ENCODE measurements around the gene MIER2. TPM values are rescaled to one million over a fixed set of nuclear protein-coding genes. Genes with fewer than 3 reads are reported as not detected.

The MIER2 gene
- polyA plus RNA-seq, 1 of the 3 experiments (the other 2 are of a cell fraction) = 15.9 TPM

DNA sequence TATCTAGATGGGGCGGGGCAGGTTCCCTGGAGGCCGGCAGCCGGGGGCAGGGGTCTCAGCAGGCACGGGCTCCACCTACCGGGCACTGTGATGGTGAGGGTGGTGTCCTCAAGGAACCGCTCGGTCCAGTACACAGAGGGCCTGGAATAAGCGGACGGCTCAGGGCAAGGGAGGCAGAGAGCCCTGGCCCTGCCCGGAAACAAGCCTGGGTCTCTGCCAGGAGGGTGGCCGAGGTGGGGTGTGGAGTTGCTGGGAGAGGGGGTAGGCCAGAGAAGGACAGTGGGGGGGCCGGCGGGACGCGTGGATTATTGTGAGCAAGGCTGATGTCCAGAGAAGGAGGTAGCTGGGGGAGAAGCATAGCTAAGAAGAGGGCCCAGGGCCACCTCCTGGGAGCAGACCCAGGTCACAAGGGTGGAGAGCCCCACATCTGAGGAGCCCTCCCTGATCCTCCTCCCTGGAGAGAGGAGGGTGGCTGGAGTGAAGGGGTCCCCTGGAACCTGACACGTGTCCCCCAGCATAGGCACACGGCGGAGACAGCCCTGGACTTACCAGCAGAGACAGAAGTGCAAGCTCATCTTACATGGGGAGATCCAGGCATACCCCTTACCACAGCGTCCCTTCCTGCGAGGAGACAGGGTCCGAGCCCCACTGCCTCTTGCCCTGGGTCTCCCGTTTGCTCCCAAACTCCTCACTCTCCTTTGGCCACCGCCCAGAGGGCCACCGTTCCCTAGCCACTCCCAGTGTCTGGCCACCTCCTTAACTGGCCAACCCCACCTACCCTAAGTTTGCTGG, 29.0 kb upstream of the MIER2 start (continued):
- TF ChIP-seq TEAD4 (IDR thresholded peaks at IDR 0.05; ENCODE audit: borderline replicate concordance, insufficient read depth) (no peak), CHD2 (IDR thresholded peaks at IDR 0.05; ENCODE audit: low read length, partially characterized antibody) (no peak), RFX5 (IDR thresholded peaks at IDR 0.05; ENCODE audit: low read length) (no peak), FOXJ3 (CRISPR knock-in tag; IDR thresholded peaks at IDR 0.05) (no peak), MXI1 (IDR thresholded peaks at IDR 0.05; ENCODE audit: low read depth, low read length) (no peak), FOXM1 (IDR thresholded peaks at IDR 0.05; ENCODE audit: low read depth) (no peak)
- TF ChIP-seq, protein P1, sequence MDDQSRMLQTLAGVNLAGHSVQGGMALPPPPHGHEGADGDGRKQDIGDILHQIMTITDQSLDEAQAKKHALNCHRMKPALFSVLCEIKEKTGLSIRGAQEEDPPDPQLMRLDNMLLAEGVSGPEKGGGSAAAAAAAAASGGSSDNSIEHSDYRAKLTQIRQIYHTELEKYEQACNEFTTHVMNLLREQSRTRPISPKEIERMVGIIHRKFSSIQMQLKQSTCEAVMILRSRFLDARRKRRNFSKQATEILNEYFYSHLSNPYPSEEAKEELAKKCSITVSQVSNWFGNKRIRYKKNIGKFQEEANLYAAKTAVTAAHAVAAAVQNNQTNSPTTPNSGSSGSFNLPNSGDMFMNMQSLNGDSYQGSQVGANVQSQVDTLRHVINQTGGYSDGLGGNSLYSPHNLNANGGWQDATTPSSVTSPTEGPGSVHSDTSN (IDR thresholded peaks at IDR 0.05) = no peak

DNA sequence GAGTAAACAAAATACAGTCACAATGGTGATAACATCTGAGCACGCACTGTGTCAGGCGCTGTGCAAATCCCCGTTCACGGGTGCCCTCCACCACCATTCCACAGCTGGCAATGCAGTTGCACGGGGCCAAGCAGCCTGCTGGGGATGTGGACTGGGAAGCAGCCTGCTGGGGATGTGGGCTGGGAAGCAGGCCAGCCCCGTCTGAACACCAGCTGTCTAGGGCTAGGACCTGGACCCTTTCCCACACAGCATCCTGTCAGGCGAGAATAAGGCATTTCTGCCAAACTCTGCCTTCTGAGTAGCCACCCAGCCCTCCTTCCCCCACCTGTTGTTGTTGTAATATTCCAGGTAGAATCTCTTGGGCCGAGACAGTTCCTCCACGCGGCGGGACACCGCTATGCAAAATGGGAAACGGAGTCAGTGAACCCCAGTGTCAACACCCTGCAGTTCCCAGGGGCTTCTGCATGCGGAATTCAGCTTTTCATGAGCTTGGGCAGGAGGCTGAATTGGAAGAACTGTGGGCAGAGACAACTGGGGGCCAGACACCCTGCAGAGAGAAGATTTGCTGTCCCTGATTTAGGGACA, 27.8 kb upstream of the MIER2 start:
- Histone ChIP-seq H3K4me1 (ENCODE audit: control insufficient read depth in 1 of 2, insufficient read depth in 2 of 2, low read depth in 1 of 2, low read length in 1 of 2) (peaks cover 0 to 15% of the 10 kb centered on the region in 2 experiments; a peak in 1 of 4 replicates), H2AFZ (ENCODE audit: low read depth) (no peak overlapping the region), H3K4me3 (ENCODE audit: low read depth in 2 of 2, low read length in 1 of 2) (no peak overlapping the region), H3K36me3 (replicated peaks in 1 of 2; ENCODE audit: control insufficient read depth in 1 of 2, insufficient read depth in 2 of 2, low read length in 1 of 2) (no peaks in the 10 kb centered on the region), H3K79me2 (ENCODE audit: insufficient read depth) (no peaks in the 10 kb centered on the region), H3K9me3 (no peaks in the 10 kb centered on the region), H3K9me2 (no peaks in the 10 kb centered on the region), H3K9ac (no peak overlapping the region), H3K27me3 (ENCODE audit: insufficient read depth) (no peaks in the 10 kb centered on the region; the same call in 1 of the 2 replicates), H3K4me2 (no peak overlapping the region), H3K27ac (ENCODE audit: low read depth in 2 of 2, low read length in 1 of 2) (peak overlapping the region in 1 of 2 experiments; percentile 65; a peak in 2 of 4 replicates), H4K20me1 (ENCODE audit: insufficient read depth) (no peaks in the 10 kb centered on the region), H3F3A (replicated peaks; ENCODE audit: insufficient read depth) (no peaks in the 10 kb centered on the region)
- ChIA-PET CTCF (interaction anchor here (0.9 to 2.0 kb wide), 4 partner anchors 10 to 138 kb away, joined by 3 to 10 read pairs (median 6); no protein-coding TSS in a partner anchor), POLR2A (no interaction called here)
- TF ChIP-seq, protein P2, sequence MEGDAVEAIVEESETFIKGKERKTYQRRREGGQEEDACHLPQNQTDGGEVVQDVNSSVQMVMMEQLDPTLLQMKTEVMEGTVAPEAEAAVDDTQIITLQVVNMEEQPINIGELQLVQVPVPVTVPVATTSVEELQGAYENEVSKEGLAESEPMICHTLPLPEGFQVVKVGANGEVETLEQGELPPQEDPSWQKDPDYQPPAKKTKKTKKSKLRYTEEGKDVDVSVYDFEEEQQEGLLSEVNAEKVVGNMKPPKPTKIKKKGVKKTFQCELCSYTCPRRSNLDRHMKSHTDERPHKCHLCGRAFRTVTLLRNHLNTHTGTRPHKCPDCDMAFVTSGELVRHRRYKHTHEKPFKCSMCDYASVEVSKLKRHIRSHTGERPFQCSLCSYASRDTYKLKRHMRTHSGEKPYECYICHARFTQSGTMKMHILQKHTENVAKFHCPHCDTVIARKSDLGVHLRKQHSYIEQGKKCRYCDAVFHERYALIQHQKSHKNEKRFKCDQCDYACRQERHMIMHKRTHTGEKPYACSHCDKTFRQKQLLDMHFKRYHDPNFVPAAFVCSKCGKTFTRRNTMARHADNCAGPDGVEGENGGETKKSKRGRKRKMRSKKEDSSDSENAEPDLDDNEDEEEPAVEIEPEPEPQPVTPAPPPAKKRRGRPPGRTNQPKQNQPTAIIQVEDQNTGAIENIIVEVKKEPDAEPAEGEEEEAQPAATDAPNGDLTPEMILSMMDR (IDR thresholded peaks at IDR 0.05) = no peak
- no peak for TF ChIP-seq SMC3 (IDR thresholded peaks at IDR 0.05; ENCODE audit: low read depth, low read length)
- TF ChIP-seq, protein P3, sequence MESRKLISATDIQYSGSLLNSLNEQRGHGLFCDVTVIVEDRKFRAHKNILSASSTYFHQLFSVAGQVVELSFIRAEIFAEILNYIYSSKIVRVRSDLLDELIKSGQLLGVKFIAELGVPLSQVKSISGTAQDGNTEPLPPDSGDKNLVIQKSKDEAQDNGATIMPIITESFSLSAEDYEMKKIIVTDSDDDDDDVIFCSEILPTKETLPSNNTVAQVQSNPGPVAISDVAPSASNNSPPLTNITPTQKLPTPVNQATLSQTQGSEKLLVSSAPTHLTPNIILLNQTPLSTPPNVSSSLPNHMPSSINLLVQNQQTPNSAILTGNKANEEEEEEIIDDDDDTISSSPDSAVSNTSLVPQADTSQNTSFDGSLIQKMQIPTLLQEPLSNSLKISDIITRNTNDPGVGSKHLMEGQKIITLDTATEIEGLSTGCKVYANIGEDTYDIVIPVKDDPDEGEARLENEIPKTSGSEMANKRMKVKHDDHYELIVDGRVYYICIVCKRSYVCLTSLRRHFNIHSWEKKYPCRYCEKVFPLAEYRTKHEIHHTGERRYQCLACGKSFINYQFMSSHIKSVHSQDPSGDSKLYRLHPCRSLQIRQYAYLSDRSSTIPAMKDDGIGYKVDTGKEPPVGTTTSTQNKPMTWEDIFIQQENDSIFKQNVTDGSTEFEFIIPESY (IDR thresholded peaks at IDR 0.05; ENCODE audit: borderline replicate concordance, low read depth) = no peak
- WGBS (ENCODE audit: low lambda C conversion rate) = 52% methylated on average over 14 of the region's 14 CpGs
- peak; percentile 81 for DNase-seq
